Inflammatory macrophage treated with lipopolysaccharide for 4 hours (primary cell): ENCODE measurements around the gene ZBTB4.

ENCODE experiments used
- DNase-seq: peaks from one replicate; pipeline ENCODE4 v3.0.0-alpha.2; 2020

Gene ZBTB4

DNA sequence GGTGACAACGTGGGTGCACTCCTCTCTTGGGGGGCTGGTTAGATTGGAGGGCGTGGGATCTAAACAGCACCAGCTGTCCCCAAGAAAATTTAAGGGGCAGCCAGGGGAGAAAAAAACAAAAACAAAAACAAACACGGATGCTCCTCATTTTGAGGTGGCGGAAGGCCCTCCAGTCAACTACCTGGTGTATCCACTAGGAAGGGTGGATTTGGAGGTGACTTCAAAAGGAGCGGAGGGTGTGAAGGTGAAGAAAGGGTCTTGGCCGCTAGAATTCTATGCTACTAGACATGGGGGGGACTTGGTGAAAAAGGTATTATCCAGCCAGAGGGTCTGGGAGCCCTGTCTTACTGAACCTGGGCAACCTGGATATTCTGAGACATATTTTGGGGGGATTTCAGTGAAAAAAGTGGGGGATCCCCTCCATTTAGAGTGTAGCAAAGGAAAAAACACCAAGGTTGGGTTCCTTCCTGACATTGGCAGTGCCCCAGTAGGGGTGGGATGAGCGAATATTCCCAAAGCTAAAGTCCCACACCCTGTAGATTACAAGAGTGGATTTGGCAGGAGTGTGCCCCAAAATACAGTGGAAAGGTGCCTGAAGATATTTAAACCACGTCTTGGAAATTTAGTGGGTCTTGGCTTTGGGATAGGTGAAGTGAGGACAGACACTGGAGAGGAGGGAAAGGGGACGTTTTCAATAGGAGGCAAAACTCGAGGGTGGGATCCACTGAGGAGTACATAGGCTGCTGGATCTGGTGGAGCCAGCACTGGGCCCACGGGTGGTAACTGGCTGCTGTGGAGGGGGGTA is 40.6 kb downstream of the ZBTB4 start:
- DNase-seq: no peak

DNA sequence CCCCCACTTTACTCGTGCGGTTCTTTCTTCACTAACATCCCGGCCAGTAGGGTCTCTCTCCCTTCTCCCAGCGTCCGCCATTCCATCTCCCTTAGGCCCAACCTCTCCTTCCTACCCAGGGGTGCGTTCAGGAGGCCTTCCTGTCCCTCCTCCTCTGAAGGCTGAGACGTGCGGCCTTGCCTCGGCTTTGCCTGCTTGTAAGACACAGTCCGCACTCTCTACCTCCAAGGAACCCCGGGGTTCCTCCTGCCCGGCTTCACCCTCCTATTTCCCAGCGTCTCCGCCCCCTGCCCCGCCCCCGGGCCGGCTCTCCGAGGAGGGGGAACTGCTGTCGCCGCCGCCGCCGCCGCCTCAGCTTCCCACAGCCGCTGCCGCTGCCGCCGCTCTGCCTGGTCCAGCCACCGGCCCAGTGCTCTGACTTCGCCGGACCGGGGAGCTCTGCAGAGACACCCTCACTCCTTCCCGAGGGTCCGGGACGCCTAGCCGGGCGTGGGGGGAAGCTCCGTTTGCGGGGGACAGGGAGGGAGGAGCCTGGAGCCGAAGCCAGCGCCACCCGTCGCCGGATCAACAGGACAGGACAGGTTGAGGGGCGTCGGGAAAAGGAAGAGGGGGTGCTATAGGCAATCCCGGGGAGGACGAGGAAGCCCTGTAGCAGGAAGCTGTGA is 41.3 kb downstream of the ZBTB4 start:
- peak; percentile 56 for DNase-seq

DNA sequence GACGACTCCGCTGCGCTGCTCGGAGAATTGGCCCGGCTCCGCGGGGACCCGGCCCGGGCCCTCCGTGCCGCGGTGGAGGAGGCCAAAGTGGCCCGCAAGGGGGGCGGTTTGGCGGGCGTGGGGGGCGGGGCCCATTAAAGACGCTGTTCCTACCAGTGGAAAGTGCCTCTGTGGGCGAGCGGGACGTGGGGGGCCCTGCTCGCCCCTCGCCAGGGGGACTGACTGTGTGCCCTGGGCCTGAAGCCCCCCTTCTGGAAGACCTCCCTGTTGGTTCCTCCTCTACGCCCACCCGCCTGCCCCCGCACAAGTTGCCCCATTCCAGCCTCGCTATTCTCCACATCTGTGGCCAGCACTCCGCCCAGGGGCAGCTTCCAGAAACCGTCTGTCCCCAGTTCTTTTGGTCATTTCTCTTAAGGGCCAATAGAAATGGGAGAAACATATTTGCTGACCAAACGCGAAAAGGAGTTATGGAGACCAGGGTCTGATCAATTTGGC is 42.0 kb downstream of the ZBTB4 start:
- no peak for DNase-seq

DNA sequence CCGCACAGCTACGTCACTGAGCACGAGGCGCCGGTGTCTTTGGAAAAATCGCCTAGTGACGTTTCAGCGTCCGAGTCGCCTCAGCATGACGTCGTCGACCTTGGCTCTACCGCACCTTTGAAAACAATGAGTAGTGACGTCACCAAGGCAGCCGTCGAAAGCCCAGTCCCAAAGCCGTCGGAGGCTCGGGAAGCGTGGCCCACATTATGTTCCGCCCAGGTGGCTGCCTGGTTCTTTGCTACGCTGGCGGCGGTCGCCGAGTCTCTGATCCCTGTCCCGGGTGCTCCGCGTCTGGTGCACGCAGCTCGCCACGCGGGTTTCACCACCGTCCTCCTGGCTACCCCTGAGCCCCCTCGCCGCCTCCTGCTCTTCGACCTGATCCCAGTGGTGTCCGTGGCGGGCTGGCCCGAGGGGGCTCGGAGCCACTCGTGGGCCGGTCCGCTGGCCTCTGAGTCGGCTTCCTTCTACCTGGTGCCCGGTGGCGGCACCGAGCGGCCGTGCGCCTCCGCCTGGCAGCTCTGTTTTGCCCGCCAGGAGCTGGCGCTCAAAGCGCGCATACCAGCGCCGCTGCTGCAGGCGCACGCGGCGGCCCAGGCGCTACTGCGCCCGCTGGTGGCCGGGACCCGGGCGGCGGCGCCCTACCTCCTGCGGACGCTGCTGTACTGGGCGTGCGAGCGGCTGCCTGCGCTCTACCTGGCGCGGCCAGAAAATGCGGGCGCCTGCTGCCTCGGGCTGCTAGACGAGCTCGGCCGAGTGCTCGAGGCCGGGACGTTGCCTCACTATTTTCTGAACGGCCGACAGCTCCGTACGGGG is 42.7 kb downstream of the ZBTB4 start:
- DNase-seq: peak; percentile 82

DNA sequence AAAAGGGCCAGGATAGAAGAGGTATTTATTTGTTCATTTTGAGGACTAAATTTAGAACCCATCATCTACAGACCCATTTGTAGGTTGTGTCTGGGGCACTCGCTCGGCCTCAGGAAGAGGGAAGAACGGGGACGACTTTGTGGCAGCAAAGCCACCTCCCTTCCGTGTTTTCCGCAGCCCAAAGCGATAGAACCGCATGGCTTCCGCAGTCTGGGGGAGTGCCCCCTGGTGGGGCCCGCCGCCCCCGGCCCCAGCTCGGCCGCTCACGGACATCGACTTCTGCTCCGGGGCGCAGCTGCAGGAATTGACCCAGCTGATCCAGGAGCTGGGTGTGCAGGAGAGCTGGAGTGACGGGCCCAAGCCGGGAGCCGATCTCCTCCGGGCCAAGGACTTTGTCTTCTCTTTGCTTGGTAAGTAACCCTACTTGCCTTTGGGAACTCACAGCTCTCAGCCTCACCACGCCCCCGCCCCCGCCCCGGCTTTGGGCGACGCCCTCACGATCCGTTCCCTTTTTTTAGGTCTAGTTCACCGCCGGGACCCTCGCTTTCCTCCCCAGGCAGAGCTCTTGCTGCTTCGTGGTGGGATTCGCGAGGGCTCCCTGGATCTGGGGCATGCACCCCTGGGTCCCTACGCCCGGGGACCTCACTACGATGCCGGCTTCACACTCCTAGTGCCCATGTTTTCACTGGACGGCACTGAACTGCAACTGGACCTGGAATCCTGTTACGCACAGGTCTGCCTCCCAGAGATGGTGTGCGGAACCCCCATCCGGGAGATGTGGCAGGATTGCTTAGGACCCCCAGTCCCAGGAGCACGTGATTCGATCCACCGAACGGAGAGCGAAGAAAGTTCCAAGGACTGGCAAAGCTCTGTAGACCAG is 43.5 kb downstream of the ZBTB4 start:
- DNase-seq: peak; percentile 71

DNA sequence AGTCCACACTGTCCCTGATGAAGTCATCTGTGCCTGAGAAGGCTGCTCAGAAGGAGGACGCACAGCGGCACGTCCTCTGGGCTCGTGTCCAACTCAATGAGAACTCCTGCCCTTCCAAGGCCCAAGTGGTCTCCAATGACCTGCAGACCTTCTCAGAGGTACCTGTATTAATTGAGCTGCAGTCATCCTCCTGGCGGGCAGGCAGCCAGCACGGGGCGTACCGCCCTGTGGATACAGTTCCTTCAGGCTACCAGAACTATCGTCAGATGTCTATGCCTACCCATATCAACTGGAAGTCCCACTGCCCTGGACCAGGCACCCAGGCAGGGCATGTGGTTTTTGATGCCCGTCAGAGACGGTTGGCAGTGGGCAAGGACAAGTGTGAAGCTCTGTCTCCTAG is 47.1 kb downstream of the ZBTB4 start:
- no peak for DNase-seq

DNA sequence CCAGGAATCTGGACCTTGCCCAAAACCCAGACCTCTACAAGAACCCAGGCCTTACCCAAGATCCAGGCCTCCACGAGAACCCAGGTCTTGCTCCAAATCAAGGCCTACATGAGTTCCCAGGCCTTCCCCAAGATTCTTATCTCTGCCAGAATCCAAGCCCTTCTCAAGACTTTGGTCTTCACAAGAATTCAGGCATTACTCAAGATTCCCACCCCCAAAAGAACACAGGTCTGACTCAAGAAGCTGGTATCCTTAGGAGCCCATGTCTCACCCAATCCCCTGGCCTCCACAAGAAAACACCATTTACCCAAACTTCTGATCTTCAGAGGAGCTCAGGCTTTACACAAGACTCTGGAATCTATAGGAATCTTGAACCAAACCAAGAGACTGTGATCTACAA is 48.2 kb downstream of the ZBTB4 start:
- no peak for DNase-seq

DNA sequence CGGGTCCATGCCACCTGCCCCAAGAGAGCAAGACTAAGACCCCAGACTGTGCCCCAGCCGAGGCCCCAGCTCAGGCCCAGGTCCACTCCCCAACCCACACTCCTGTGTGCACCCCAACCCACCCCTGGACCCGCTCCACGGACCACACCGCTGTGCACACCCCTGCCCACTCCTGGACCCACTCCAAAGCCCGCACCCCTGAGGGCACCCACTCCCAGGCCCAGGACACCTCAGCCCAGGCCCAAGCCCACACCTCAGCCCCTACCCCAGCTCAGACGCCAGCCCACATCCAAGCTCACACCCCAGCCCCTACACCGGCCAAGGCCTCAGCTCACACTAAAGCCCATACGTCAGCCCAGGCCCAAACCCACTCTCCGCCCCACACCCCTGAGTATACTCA is 49.7 kb downstream of the ZBTB4 start:
- DNase-seq: no peak

DNA sequence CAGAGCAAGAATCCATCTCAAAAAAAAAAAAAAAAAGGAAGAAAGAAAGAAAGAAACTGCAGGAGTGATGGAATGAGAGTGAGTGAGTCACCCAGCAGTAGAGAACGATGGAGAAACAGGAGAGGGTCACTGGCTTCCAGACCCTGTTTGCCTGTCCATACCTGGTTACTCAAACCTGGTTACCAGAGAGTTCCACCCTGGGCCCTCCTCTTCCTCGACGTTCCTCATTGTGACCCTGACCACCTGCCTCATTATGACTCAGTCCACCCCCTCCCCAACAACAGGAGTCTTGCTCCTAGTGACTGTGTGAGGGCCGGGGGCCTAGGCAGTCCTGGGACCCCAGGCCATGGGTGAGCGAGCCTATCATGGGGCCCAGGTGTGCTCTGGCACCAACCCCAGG is 50.9 kb downstream of the ZBTB4 start, which contains the start of gene SPEM3:
SPEM3 (plus strand) TSS at position 301 of the 400 bp plus-strand sequence; CDS start at position 347, 46 bp downstream.
- DNase-seq: no peak

DNA sequence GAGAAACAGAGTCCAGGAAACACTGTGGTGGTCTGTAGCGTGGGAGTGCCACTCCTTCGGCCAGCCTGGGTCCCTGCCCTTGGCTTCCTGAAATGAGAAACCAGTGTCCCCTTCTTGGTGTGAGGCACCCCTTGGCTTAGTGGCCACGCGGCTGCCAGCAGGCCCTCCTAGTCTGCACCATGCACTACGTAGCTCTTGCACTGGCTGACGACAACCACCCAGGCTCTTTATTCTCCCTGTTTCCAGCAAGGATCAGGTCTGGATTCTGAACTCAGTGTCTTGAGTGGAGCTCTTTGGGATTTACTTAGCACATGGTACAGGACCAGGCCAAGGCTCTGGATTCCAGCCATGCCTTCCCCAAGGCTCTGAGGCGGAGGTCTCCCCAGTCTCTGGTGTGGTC is 51.9 kb downstream of the ZBTB4 start:
- DNase-seq: no peak

DNA sequence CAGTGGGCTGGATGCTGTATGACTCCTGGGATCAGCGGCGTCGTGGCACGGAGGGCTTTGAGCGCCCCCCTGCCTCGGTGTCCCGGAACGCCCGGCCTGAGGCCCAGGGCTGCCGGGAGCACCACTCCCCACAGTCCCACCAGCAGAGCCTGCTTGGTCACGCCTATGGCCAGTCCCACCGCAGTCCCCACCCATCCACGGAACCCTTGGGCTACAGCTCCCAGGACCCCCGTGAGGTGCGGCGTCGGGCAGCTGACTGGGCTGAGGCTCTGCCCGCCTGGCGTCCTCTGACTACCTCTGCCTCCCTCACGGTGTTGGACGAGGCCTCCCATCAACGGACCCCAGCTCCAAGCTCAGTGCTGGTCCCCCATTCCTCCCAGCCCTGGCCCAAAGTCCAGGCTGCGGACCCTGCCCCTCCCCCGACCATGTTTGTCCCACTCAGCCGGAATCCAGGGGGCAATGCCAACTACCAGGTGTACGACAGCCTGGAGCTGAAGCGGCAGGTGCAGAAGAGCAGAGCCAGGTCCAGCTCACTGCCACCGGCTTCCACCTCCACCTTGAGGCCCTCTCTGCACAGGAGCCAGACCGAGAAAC is 52.4 kb downstream of the ZBTB4 start:
- no peak for DNase-seq

DNA sequence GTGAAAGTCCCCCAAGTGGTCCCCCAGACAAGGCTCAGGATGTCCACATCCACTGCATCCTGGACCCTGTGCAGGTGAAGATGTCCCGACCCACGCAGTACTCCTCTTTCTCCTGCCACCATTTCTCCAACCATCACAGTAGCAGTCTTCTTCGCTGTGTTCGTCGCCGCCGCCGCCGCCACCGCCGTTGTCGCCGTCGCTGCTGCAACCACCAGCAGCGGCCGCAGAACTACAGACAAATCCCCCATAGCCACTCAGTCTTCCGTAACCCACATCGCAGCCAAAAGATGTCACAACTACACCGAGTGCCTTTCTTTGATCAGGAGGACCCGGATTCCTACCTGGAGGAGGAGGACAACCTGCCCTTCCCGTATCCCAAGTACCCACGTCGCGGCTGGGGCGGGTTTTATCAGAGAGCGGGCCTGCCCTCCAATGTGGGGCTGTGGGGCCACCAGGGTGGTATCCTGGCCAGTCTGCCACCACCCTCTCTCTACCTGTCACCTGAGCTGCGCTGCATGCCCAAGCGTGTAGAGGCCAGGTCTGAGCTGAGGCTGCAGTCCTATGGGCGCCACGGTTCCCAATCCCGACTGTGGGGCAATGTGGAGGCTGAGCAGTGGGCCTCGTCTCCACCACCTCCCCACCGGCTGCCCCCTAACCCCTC is 53.1 kb downstream of the ZBTB4 start:
- DNase-seq: no peak

DNA sequence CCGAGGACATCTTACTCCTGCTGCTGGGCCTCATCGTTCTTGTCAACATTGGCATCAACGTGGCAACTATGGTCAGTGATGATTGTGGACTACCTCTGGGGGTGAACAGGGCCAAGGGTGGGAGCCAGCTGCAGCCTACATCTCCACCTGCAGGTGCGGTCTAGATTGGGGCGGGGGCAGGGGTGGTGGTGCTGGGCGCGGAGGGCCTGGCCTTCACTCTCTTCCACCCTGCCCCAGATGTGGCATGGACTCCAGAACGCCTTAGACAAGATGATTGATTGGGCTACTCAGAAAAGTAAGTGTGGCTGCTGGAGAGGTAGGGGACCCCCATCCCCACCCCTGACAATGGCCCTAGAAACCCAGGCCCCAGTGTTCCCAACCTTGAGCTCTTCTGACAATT is 53.7 kb downstream of the ZBTB4 start:
- no peak for DNase-seq

DNA sequence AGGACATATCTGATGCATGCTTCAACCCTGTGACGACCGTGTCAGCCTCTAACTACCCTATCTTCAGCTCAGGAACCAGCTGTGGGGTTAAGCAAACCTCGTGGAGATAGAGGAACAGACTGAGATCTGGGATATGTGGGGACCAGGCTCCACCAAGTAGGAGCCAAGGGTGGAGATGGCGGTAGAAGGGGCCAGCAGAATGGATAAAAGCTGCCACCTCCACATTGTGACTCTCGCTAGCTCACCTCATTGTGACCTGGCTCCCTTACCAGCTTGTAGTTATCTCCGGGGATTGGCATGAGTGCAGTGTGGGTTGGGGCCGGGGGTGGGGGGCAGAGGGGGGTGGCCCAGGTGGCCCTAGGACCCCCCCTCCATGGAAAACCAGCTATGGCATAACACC is 54.1 kb downstream of the ZBTB4 start, which contains the start of gene SPEM2:
SPEM2 (plus strand) TSS at position 301 of the 400 bp plus-strand sequence; CDS start at position 374, 73 bp downstream.
- no peak for DNase-seq

DNA sequence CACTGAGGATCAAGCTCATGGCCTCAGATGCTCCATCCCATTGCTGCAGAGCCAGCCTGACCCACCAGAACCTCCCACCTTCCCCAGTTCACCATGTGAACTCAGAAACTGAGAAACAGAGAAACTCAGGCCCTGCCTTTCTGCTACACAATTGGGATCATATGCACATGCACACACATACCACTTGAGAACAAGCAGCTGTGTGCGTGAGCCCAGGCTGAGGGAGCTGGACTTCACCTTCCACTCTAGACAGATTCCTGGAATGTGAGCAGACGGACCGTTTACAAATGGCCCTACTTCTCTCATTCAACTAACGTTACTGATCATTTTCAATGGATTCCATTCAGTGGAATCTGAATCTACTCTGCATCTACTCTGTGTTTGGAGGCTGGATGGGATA is 55.8 kb downstream of the ZBTB4 start:
- no peak for DNase-seq

DNA sequence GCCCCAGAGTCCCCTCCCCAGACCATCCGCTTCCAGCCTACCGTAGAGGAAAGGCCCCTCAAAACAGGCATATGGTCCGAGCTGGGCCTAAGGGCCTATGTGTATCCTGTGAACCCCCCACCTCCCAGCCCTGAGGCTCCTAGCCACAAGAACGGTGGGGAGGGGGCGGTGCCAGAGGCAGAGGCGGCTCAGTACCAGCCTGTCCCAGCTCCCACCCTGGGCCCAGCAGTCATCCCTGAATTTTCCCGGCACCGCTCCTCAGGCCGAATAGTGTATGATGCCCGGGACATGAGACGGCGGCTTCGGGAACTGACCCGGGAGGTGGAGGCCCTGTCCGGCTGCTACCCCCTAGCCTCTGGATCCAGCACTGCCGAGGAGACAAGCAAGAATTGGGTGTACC is 58.2 kb downstream of the ZBTB4 start:
- DNase-seq: no peak

DNA sequence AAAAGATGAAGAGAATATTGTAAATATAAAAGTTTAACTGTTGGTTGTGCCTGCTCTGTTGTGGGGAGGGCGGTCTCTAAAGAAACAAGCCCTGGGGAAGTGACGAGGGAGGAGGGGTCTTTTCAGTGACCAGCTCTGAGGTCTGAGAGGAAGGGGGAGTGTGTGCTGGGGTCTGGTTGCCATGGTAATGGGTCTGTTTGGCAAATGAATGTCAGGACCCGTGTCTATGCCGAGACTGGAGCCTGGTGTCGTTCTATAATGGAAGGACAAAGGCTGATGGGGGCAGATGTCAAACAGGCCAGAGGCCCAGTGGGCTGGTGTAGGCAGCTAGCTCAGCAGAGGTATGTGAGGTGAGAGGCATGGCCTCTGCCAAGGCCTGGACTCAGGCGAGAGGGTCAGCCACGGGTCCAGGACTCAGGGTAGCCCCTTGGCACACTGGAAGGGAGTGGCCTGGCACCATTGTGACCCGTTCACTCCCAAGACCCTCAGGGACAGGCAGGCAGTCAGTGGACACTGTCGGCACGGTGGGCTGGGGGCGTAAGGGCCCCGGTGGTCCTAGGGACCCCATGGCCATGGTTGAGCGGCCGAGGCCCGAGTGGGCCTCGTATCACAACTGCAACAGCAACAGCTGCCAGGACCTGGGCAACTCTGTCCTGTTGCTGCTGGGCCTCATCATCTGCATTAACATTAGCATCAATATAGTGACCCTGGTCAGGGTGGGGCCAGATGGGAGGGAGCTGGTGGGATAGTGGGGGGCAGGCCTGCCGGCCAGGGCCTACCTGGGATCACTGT is 59.4 kb downstream of the ZBTB4 start, which contains the start of gene SPEM1:
SPEM1 (plus strand) TSS at position 506 of the 792 bp plus-strand sequence; CDS start at position 567, 61 bp downstream.
- no peak for DNase-seq

DNA sequence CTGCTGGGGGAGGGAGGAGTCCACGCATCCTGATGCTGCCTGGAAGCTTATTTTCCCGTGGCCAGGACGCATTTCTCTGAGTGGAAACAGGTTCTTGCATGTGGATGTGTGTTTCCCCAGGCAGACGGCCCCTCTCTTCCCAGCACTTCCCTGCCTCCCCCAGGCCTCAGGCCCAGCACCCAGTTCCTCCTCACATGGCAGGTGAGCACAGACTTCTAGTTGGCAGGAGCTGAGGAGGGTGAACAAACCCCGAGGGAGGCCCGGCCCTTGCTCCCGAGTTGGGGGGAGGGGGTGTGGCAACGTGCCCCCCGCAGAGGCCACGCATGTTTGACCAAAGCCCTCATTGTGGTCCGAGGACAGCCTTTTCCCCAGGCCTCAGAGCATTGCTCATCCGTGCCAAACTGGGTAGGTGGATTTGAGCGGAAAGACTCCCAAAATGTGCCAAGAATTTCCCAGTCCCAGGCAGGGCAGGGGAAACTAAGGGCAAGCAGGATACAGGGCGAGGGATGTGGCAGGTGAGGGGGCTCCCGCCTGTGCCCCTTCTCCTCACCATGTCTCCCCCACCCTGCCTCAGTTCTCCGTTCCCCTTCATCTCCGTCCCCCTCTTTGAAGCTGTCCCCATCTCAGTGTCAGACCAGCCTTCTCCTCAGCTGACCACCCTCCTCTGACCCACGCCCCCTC is 60.8 kb downstream of the ZBTB4 start:
- no peak for DNase-seq

DNA sequence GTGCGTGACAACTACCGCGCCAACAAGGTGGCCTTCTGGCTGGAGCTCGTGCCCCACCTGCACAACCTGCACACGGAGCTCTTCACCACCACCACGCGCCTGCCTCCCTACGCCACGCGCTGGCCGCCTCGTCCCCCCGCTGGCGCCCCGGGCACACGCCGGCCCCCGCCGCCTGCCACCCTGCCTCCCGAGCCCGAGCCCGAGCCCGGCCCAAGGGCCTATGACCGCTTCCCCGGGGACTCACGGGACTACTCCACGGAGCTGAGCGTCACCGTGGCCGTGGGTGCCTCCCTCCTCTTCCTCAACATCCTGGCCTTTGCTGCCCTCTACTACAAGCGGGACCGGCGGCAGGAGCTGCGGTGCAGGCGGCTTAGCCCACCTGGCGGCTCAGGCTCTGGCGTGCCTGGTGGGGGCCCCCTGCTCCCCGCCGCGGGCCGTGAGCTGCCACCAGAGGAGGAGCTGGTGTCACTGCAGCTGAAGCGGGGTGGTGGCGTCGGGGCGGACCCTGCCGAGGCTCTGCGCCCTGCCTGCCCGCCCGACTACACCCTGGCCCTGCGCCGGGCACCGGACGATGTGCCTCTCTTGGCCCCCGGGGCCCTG is 62.3 kb downstream of the ZBTB4 start:
- DNase-seq: no peak
